ENCODE data around the gene ZBTB7C. TPM values are rescaled to one million over a fixed set of nuclear protein-coding genes. Genes with fewer than 3 reads are reported as not detected.
A peak's percentile ranks its signal among the peaks of the same experiment; 100 is the strongest.

ZBTB7C gene
- polyA plus RNA-seq = 10 to 100 TPM; 20.6 to 24.5 TPM

DNA sequence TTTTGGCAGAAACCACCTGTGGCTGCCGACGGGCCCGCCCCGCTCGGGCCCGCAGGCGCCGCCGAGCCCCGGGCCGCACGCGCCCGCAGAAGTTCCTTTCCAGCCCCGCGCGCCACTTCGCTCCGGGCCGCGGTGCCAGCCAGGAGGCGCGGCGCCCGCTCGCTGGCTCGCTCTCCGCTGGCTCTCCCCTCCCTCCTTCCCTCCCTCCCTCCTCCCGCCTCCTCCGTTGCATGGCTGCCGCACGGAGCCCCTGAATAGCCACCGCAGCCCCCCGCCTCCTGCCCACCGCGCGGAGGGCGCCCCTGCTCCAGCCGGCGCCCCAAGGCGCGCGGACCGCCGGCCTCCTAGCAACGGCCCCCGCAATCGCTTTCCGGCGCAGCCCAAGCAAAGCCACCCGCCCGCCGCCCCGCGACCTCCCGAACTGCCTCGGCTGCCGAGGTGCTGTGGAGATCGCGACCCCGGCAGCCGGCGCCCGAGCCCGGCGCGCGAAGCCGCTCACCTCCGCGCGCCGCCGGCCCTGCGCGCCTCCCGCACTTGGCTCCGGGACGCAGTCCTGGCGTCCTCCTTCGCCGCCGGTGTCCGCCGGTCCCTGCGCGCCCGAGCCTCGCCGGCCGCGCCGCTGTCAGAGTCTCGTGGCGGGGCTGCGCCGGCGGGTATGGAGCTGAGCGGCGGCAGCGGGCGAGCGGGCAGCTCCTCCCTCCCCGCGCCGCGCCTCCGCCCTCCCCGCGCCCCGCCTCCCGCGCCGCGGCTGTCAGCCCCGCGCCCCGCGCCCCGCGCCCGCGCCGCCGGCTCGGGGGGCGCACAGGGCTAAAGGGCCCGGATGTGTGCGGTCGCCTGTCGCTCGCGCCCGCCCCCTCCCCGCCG lies at the start of gene ZBTB7C:
TSS of gene ZBTB7C (minus strand) at position 657 of the 864 bp plus-strand sequence.
- Histone ChIP-seq H3K27ac (ENCODE audit: low read depth in 2 of 2, low read length in 1 of 2) (peak within 1 kb of the TSS; percentile 89 to 90), H3K27me3 (ENCODE audit: control insufficient read depth in 1 of 2, insufficient read depth in 2 of 2, low read length in 2 of 2) (no peaks in the 10 kb centered on the region), H3K9me3 (ENCODE audit: control insufficient read depth in 2 of 2, insufficient read depth in 1 of 2, low read depth in 1 of 2, low read length in 1 of 2) (no peaks in the 10 kb centered on the region), H3K4me1 (ENCODE audit: control insufficient read depth in 2 of 2, insufficient read depth in 2 of 2, low read length in 1 of 2) (peaks cover 0 to 10% of the 10 kb centered on the region in 2 donors), H3K36me3 (ENCODE audit: control insufficient read depth in 2 of 2, insufficient read depth in 2 of 2, low read length in 1 of 2) (no peaks in the 10 kb centered on the region), H3K4me3 (ENCODE audit: low read depth in 1 of 2, low read length in 2 of 2) (peak within 1 kb of the TSS; percentile 62 to 80)
- 0 to 1% methylated on average over 69 to 136 of the region's 136 CpGs for WGBS, 2 donors

- 91 to 95% methylated on average over 9 of the region's 9 CpGs for WGBS, 2 donors
- peak overlapping the region; percentile 67 to 94 for H3K27ac ChIP-seq (ENCODE audit: low read depth in 2 of 2, low read length in 1 of 2)
- H3K4me3 ChIP-seq (ENCODE audit: low read depth in 1 of 2, low read length in 2 of 2) = no peak overlapping the region
- no peaks in the 10 kb centered on the region for H3K9me3 ChIP-seq (ENCODE audit: control insufficient read depth in 2 of 2, insufficient read depth in 1 of 2, low read depth in 1 of 2, low read length in 1 of 2)
- H3K27me3 ChIP-seq (ENCODE audit: control insufficient read depth in 1 of 2, insufficient read depth in 2 of 2, low read length in 2 of 2) = no peaks in the 10 kb centered on the region
- H3K4me1 ChIP-seq (ENCODE audit: control insufficient read depth in 2 of 2, insufficient read depth in 2 of 2, low read length in 1 of 2) = peaks cover 5 to 17% of the 10 kb centered on the region in 2 donors
- H3K36me3 ChIP-seq (ENCODE audit: control insufficient read depth in 2 of 2, insufficient read depth in 2 of 2, low read length in 1 of 2) = no peaks in the 10 kb centered on the region
Measured at GRCh38 chr18:48456838-48457237, 47.7 kb upstream of the ZBTB7C start.

GRCh38 chr18:48455555-48456478 lies 46.6 kb upstream of the ZBTB7C start:
- H3K4me3 ChIP-seq (ENCODE audit: low read depth in 1 of 2, low read length in 2 of 2) = no peak overlapping the region
- peaks cover 6 to 17% of the 10 kb centered on the region in 2 donors for H3K4me1 ChIP-seq (ENCODE audit: control insufficient read depth in 2 of 2, insufficient read depth in 2 of 2, low read length in 1 of 2)
- no peaks in the 10 kb centered on the region for H3K36me3 ChIP-seq (ENCODE audit: control insufficient read depth in 2 of 2, insufficient read depth in 2 of 2, low read length in 1 of 2)
- no peaks in the 10 kb centered on the region for H3K9me3 ChIP-seq (ENCODE audit: control insufficient read depth in 2 of 2, insufficient read depth in 1 of 2, low read depth in 1 of 2, low read length in 1 of 2)
- H3K27ac ChIP-seq (ENCODE audit: low read depth in 2 of 2, low read length in 1 of 2) = peak overlapping the region; percentile 94
- 45 to 51% methylated on average over 13 of the region's 13 CpGs for WGBS, 2 donors
- H3K27me3 ChIP-seq (ENCODE audit: control insufficient read depth in 1 of 2, insufficient read depth in 2 of 2, low read length in 2 of 2) = no peaks in the 10 kb centered on the region

- WGBS, 2 donors = 38% methylated on average over 6 of the region's 6 CpGs
- Histone ChIP-seq H3K36me3 (ENCODE audit: control insufficient read depth in 2 of 2, insufficient read depth in 2 of 2, low read length in 1 of 2) (no peaks in the 10 kb centered on the region), H3K27me3 (ENCODE audit: control insufficient read depth in 1 of 2, insufficient read depth in 2 of 2, low read length in 2 of 2) (no peaks in the 10 kb centered on the region), H3K9me3 (ENCODE audit: control insufficient read depth in 2 of 2, insufficient read depth in 1 of 2, low read depth in 1 of 2, low read length in 1 of 2) (no peaks in the 10 kb centered on the region), H3K4me3 (ENCODE audit: low read depth in 1 of 2, low read length in 2 of 2) (no peak overlapping the region), H3K4me1 (ENCODE audit: control insufficient read depth in 2 of 2, insufficient read depth in 2 of 2, low read length in 1 of 2) (peaks cover 6 to 17% of the 10 kb centered on the region in 2 donors), H3K27ac (ENCODE audit: low read depth in 2 of 2, low read length in 1 of 2) (peak overlapping the region; percentile 78 to 88)
Measured at GRCh38 chr18:48454261-48454757, 45.1 kb upstream of the ZBTB7C start.

- Histone ChIP-seq H3K27me3 (ENCODE audit: control insufficient read depth in 1 of 2, insufficient read depth in 2 of 2, low read length in 2 of 2) (no peaks in the 10 kb centered on the region), H3K27ac (ENCODE audit: low read depth in 2 of 2, low read length in 1 of 2) (peak overlapping the region; percentile 88 to 92), H3K36me3 (ENCODE audit: control insufficient read depth in 2 of 2, insufficient read depth in 2 of 2, low read length in 1 of 2) (no peaks in the 10 kb centered on the region), H3K9me3 (ENCODE audit: control insufficient read depth in 2 of 2, insufficient read depth in 1 of 2, low read depth in 1 of 2, low read length in 1 of 2) (no peaks in the 10 kb centered on the region), H3K4me3 (ENCODE audit: low read depth in 1 of 2, low read length in 2 of 2) (no peak overlapping the region), H3K4me1 (ENCODE audit: control insufficient read depth in 2 of 2, insufficient read depth in 2 of 2, low read length in 1 of 2) (peaks cover 6 to 17% of the 10 kb centered on the region in 2 donors)
- WGBS, 2 donors = 53 to 64% methylated on average over 9 of the region's 9 CpGs
Measured at GRCh38 chr18:48453330-48454066, 44.3 kb upstream of the ZBTB7C start.

DNA sequence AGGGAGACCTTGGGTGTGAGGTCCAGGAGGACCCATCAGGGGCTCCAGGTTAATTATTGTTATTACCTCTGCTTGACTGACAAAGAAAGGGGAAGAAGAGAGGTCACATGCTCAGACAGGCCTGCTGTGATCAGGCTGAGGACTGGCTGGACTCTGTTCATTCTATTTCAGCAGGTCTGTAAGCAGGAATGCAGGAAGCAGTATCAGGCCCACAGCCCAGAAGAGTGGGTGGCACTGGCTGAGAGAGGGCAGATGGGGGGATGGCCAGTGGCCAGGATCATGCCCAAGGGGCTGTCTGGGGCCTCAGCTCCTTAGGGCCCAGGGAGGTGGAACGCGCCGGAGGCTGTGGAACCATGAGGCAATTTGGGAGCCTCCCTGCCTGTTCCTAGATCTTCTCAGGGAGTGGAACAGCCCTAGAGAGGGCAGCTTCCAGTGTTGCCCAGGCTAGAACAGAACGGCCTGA lies 43.7 kb upstream of the ZBTB7C start:
- 47 to 64% methylated on average over 4 of the region's 4 CpGs for WGBS, 2 donors
- H3K9me3 ChIP-seq (ENCODE audit: control insufficient read depth in 2 of 2, insufficient read depth in 1 of 2, low read depth in 1 of 2, low read length in 1 of 2) = no peaks in the 10 kb centered on the region
- H3K36me3 ChIP-seq (ENCODE audit: control insufficient read depth in 2 of 2, insufficient read depth in 2 of 2, low read length in 1 of 2) = no peaks in the 10 kb centered on the region
- peak overlapping the region; percentile 88 to 92 for H3K27ac ChIP-seq (ENCODE audit: low read depth in 2 of 2, low read length in 1 of 2)
- H3K4me3 ChIP-seq (ENCODE audit: low read depth in 1 of 2, low read length in 2 of 2) = no peak overlapping the region
- peaks cover 6 to 17% of the 10 kb centered on the region in 2 donors for H3K4me1 ChIP-seq (ENCODE audit: control insufficient read depth in 2 of 2, insufficient read depth in 2 of 2, low read length in 1 of 2)
- H3K27me3 ChIP-seq (ENCODE audit: control insufficient read depth in 1 of 2, insufficient read depth in 2 of 2, low read length in 2 of 2) = no peaks in the 10 kb centered on the region

DNA sequence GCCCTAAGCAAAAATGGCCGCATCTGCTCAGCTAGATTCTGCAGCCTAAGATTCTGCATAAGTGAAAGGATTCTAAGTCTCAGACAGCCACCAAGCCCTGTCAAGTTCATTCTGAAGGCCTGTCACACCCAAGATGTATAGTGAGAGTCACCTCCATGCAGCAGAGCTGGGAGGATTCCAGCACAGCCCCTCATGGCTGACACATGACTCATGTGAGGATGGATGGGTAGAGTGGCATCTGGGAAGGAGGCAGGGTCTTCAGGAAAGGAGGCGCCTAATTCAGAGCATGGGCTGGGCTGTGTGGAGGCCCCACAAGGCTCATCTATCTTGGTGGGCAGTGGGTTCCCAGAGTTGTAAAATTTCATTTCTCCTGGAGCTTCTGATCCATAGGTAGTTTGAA lies 41.5 kb upstream of the ZBTB7C start:
- Histone ChIP-seq H3K4me3 (ENCODE audit: low read depth in 1 of 2, low read length in 2 of 2) (no peak overlapping the region), H3K27me3 (ENCODE audit: control insufficient read depth in 1 of 2, insufficient read depth in 2 of 2, low read length in 2 of 2) (no peaks in the 10 kb centered on the region), H3K27ac (ENCODE audit: low read depth in 2 of 2, low read length in 1 of 2) (no peak overlapping the region), H3K4me1 (ENCODE audit: control insufficient read depth in 2 of 2, insufficient read depth in 2 of 2, low read length in 1 of 2) (peaks cover 6 to 15% of the 10 kb centered on the region in 2 donors), H3K36me3 (ENCODE audit: control insufficient read depth in 2 of 2, insufficient read depth in 2 of 2, low read length in 1 of 2) (no peaks in the 10 kb centered on the region), H3K9me3 (ENCODE audit: control insufficient read depth in 2 of 2, insufficient read depth in 1 of 2, low read depth in 1 of 2, low read length in 1 of 2) (no peaks in the 10 kb centered on the region)
- 95 to 96% methylated on average over 2 of the region's 2 CpGs for WGBS, 2 donors

- Histone ChIP-seq H3K4me3 (ENCODE audit: low read depth in 1 of 2, low read length in 2 of 2) (no peak overlapping the region), H3K27ac (ENCODE audit: low read depth in 2 of 2, low read length in 1 of 2) (peak overlapping the region in 1 of 2 donors; percentile 59), H3K27me3 (ENCODE audit: control insufficient read depth in 1 of 2, insufficient read depth in 2 of 2, low read length in 2 of 2) (no peaks in the 10 kb centered on the region), H3K36me3 (ENCODE audit: control insufficient read depth in 2 of 2, insufficient read depth in 2 of 2, low read length in 1 of 2) (no peaks in the 10 kb centered on the region), H3K9me3 (ENCODE audit: control insufficient read depth in 2 of 2, insufficient read depth in 1 of 2, low read depth in 1 of 2, low read length in 1 of 2) (no peaks in the 10 kb centered on the region), H3K4me1 (ENCODE audit: control insufficient read depth in 2 of 2, insufficient read depth in 2 of 2, low read length in 1 of 2) (peaks cover 0 to 4% of the 10 kb centered on the region in 2 donors)
- WGBS, 2 donors = 37 to 38% methylated on average over 30 of the region's 30 CpGs
Measured at GRCh38 chr18:48446582-48447225, 37.5 kb upstream of the ZBTB7C start.
